ENCODE measurements around the gene MAD2L1BP.
A peak's percentile ranks its signal among the peaks of the same experiment; 100 is the strongest.
"Not testable (repeated sequence)": the region's sequence is repeated elsewhere in the genome, so short reads cannot be mapped to it uniquely, and the experiment has no call there.

Gene MAD2L1BP

GRCh38 chr6:43621836-43622180 is 13.8 kb upstream of the MAD2L1BP start:
- DNase-seq = no peak
- no peak for ATAC-seq
- Mint-ChIP-seq H3K27me3 (no peaks in the 10 kb centered on the region), H3K27ac (peak overlapping the region in 1 of 2 donors; percentile 97), H3K9me3 (no peaks in the 10 kb centered on the region), H3K4me3 (no peak overlapping the region), H3K4me1 (peaks cover 25% of the 10 kb centered on the region)

GRCh38 chr6:43622541-43622940 is 13.1 kb upstream of the MAD2L1BP start:
- no peaks in the 10 kb centered on the region for H3K27me3 Mint-ChIP-seq
- ATAC-seq = no peak
- H3K9me3 Mint-ChIP-seq = no peaks in the 10 kb centered on the region
- H3K27ac Mint-ChIP-seq = peak overlapping the region; percentile 8 to 88
- no peak overlapping the region for H3K4me3 Mint-ChIP-seq
- no peak for DNase-seq
- H3K4me1 Mint-ChIP-seq = peaks cover 33% of the 10 kb centered on the region

GRCh38 chr6:43623880-43624785 is 11.5 kb upstream of the MAD2L1BP start:
- Mint-ChIP-seq H3K4me1 (peaks cover 44% of the 10 kb centered on the region), H3K9me3 (no peaks in the 10 kb centered on the region), H3K27me3 (no peaks in the 10 kb centered on the region), H3K4me3 (no peak overlapping the region), H3K27ac (peak overlapping the region; percentile 26 to 65)
- ATAC-seq = no peak
- no peak for DNase-seq

- Mint-ChIP-seq H3K4me1 (peaks cover 45% of the 10 kb centered on the region), H3K27me3 (no peaks in the 10 kb centered on the region), H3K9me3 (no peaks in the 10 kb centered on the region), H3K4me3 (no peak overlapping the region), H3K27ac (peak overlapping the region in 1 of 2 donors; percentile 50)
- DNase-seq (no peak), ATAC-seq (no peak)
Observed at GRCh38 chr6:43624786-43625288, 10.8 kb upstream of the MAD2L1BP start.

GRCh38 chr6:43625393-43625992 is 10.1 kb upstream of the MAD2L1BP start:
- Mint-ChIP-seq H3K4me3 (peak overlapping the region in 1 of 2 donors; percentile 27), H3K9me3 (no peaks in the 10 kb centered on the region), H3K27ac (peak overlapping the region in 1 of 2 donors; percentile 100), H3K27me3 (no peaks in the 10 kb centered on the region), H3K4me1 (peaks cover 51% of the 10 kb centered on the region)
- ATAC-seq (no peak), DNase-seq (no peak)

- Mint-ChIP-seq H3K27me3 (no peaks in the 10 kb centered on the region), H3K4me3 (peak overlapping the region; percentile 97 to 100), H3K9me3 (no peaks in the 10 kb centered on the region), H3K4me1 (peaks cover 52% of the 10 kb centered on the region), H3K27ac (peak overlapping the region; percentile 98 to 100)
- peak; percentile 37 to 79 for DNase-seq
- peak; percentile 13 for ATAC-seq
Observed at GRCh38 chr6:43627008-43627825, 8.4 kb upstream of the MAD2L1BP start.

GRCh38 chr6:43628393-43629103 is 7.1 kb upstream of the MAD2L1BP start:
- Mint-ChIP-seq H3K27ac (peak overlapping the region; percentile 100), H3K4me1 (peaks cover 44% of the 10 kb centered on the region), H3K4me3 (peak overlapping the region; percentile 97 to 100), H3K9me3 (no peaks in the 10 kb centered on the region), H3K27me3 (no peaks in the 10 kb centered on the region)
- ATAC-seq (peak; percentile 60), DNase-seq (peak; percentile 66 to 78)

GRCh38 chr6:43629104-43629504 is 6.5 kb upstream of the MAD2L1BP start, which contains the start of gene GTPBP2:
Gene GTPBP2, minus strand, starts transcription at chr6:43629264. Its CDS starts 102 bp downstream, at chr6:43629162.
- no peaks in the 10 kb centered on the region for H3K9me3 Mint-ChIP-seq
- peaks cover 44% of the 10 kb centered on the region for H3K4me1 Mint-ChIP-seq
- H3K27me3 Mint-ChIP-seq = no peaks in the 10 kb centered on the region
- ATAC-seq = peak; percentile 86
- peak within 1 kb of the TSS; percentile 97 to 100 for H3K4me3 Mint-ChIP-seq
- peak; percentile 95 to 98 for DNase-seq
- H3K27ac Mint-ChIP-seq = peak within 1 kb of the TSS; percentile 100

GRCh38 chr6:43629505-43630300 is 5.9 kb upstream of the MAD2L1BP start:
- H3K9me3 Mint-ChIP-seq = no peaks in the 10 kb centered on the region

GRCh38 chr6:43630980-43631619 is 4.5 kb upstream of the MAD2L1BP start:
- Mint-ChIP-seq H3K4me1 (peaks cover 51% of the 10 kb centered on the region), H3K4me3 (peak overlapping the region in 1 of 2 donors; percentile 69), H3K27me3 (no peaks in the 10 kb centered on the region), H3K27ac (peak overlapping the region in 1 of 2 donors; percentile 66), H3K9me3 (no peaks in the 10 kb centered on the region)
- no peak for DNase-seq
- no peak for ATAC-seq

More at GRCh38 chr6:43629505-43630300, 5.9 kb upstream of the MAD2L1BP start:
- DNase-seq (peak; percentile 91 to 97), ATAC-seq (peak; percentile 78)
- H3K27me3 Mint-ChIP-seq = no peaks in the 10 kb centered on the region
- H3K4me3 Mint-ChIP-seq = peak overlapping the region; percentile 97 to 100
- H3K27ac Mint-ChIP-seq = peak overlapping the region; percentile 98 to 100
- peaks cover 46% of the 10 kb centered on the region for H3K4me1 Mint-ChIP-seq

- not testable (repeated sequence) for ATAC-seq, H3K9me3 Mint-ChIP-seq, H3K27ac Mint-ChIP-seq, H3K4me3 Mint-ChIP-seq, DNase-seq, H3K27me3 Mint-ChIP-seq
- H3K4me1 Mint-ChIP-seq = peaks cover 51% of the 10 kb centered on the region
Observed at GRCh38 chr6:43633002-43633401, 2.6 kb upstream of the MAD2L1BP start.

- no peaks in the 10 kb centered on the region for H3K9me3 Mint-ChIP-seq
- peak overlapping the region; percentile 89 to 96 for H3K4me3 Mint-ChIP-seq
- DNase-seq (no peak), ATAC-seq (no peak)
- H3K27ac Mint-ChIP-seq = peak overlapping the region in 1 of 2 donors; percentile 57
- H3K4me1 Mint-ChIP-seq = peaks cover 61% of the 10 kb centered on the region
- no peaks in the 10 kb centered on the region for H3K27me3 Mint-ChIP-seq
Observed at GRCh38 chr6:43634702-43635303, 837 bp upstream of the MAD2L1BP start.

- peak overlapping the region; percentile 95 to 97 for H3K27ac Mint-ChIP-seq
Observed at GRCh38 chr6:43636308-43636659, 644 bp downstream of the MAD2L1BP start.

More at GRCh38 chr6:43636308-43636659, 644 bp downstream of the MAD2L1BP start:
- H3K4me3 Mint-ChIP-seq = peak overlapping the region; percentile 89 to 96
- H3K4me1 Mint-ChIP-seq = peaks cover 58% of the 10 kb centered on the region
- H3K9me3 Mint-ChIP-seq = no peaks in the 10 kb centered on the region
- no peaks in the 10 kb centered on the region for H3K27me3 Mint-ChIP-seq
- peak; percentile 32 for ATAC-seq
- no peak for DNase-seq
